Measurements from ENCODE around the gene ROR2.

ROR2 gene

GRCh38 chr9:91900797-91901177, 49.2 kb downstream of the ROR2 start:
- Histone ChIP-seq H3K9me3 (ENCODE audit: control insufficient read depth, insufficient read depth, low read length) (no peaks in the 10 kb centered on the region), H3K4me3 (ENCODE audit: low read length) (no peak overlapping the region), H3K27me3 (ENCODE audit: control insufficient read depth, insufficient read depth, low read length) (no peaks in the 10 kb centered on the region), H3K27ac (ENCODE audit: low read length) (no peak overlapping the region), H3K4me1 (ENCODE audit: control insufficient read depth, insufficient read depth, low read length) (peaks cover 8% of the 10 kb centered on the region; the same call in 1 of the 2 replicates), H3K36me3 (ENCODE audit: control insufficient read depth, insufficient read depth, low read length) (no peaks in the 10 kb centered on the region)
- no peak for DNase-seq (ENCODE audit: low read depth, low spot score)
- WGBS (ENCODE audit: insufficient coverage, insufficient read length): no CpG with 5 or more reads among the region's 3 CpGs

DNA sequence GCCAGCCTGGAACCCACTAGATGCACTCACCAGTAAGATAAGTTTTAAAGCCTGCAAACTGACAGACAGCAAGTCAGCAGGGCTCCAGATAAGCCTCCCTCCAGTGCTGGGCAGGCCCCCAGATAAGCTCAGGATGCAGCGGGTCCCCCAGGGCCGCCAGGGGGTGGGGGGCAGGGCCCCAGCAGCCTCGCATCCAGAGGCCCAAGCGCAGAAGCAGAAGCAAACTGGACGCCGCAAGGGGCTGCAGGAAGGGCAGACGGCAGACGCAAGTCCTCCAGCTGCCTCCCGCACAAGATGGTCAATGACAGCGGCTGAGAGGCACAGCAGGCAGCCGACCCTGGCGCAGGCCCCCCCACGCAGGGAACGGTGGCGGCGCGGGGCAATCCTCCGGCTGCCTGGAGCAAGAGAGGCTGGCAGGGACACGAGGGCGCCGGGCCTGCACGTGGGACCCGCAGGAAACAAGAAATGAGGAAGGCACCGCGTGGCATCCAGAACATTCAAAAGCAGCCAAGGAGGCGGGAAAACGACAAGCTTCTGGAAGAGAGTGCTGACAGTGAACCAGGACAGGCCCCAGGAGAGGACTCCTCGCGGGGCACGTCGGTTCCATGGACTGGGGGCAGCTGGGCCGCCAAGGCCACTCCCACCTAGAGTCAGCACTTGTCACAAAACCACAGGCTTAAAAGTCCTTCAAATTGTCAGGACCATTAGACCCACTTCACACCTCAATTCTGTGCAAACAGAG, 49.8 kb downstream of the ROR2 start:
- DNase-seq (ENCODE audit: low read depth, low spot score): no peak
- no peak overlapping the region for H3K27ac ChIP-seq (ENCODE audit: low read length)
- H3K4me3 ChIP-seq (ENCODE audit: low read length): no peak overlapping the region
- H3K27me3 ChIP-seq (ENCODE audit: control insufficient read depth, insufficient read depth, low read length): no peaks in the 10 kb centered on the region
- H3K4me1 ChIP-seq (ENCODE audit: control insufficient read depth, insufficient read depth, low read length): peaks cover 7% of the 10 kb centered on the region; the same call in 1 of the 2 replicates
- H3K9me3 ChIP-seq (ENCODE audit: control insufficient read depth, insufficient read depth, low read length): no peaks in the 10 kb centered on the region
- no peaks in the 10 kb centered on the region for H3K36me3 ChIP-seq (ENCODE audit: control insufficient read depth, insufficient read depth, low read length)
- no CpG with 5 or more reads among the region's 32 CpGs for WGBS (ENCODE audit: insufficient coverage, insufficient read length)

- Histone ChIP-seq H3K4me3 (ENCODE audit: low read length) (no peak overlapping the region), H3K36me3 (ENCODE audit: control insufficient read depth, insufficient read depth, low read length) (no peaks in the 10 kb centered on the region), H3K4me1 (ENCODE audit: control insufficient read depth, insufficient read depth, low read length) (peaks cover 7% of the 10 kb centered on the region; the same call in 1 of the 2 replicates), H3K27me3 (ENCODE audit: control insufficient read depth, insufficient read depth, low read length) (no peaks in the 10 kb centered on the region), H3K27ac (ENCODE audit: low read length) (no peak overlapping the region), H3K9me3 (ENCODE audit: control insufficient read depth, insufficient read depth, low read length) (no peaks in the 10 kb centered on the region)
- no CpG with 5 or more reads among the region's 9 CpGs for WGBS (ENCODE audit: insufficient coverage, insufficient read length)
- no peak for DNase-seq (ENCODE audit: low read depth, low spot score)
These were observed 50.4 kb downstream of the ROR2 start for GRCh38 chr9:91899594-91899993.

DNA sequence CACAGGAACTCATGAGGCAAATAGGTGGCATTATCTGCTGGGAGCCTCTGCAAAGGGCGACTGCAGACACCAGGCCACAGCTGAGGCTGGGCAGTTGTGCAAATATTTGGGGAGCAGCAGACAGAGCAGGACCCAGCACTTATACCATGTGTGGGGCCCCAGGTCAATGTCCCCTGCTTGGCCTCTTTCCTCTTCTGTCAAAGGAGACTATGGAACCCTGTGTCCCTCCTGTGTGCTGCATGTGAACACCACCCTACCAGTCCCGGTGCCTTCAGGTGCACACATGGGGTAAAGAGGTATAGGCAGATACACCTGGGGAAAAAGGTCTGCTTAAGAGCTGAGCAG, 50.8 kb downstream of the ROR2 start:
- no CpG with 5 or more reads among the region's 2 CpGs for WGBS (ENCODE audit: insufficient coverage, insufficient read length)
- H3K4me3 ChIP-seq (ENCODE audit: low read length): no peak overlapping the region

GRCh38 chr9:91898451-91899218, 51.4 kb downstream of the ROR2 start:
- WGBS (ENCODE audit: insufficient coverage, insufficient read length): no CpG with 5 or more reads among the region's 17 CpGs
- no peaks in the 10 kb centered on the region for H3K36me3 ChIP-seq (ENCODE audit: control insufficient read depth, insufficient read depth, low read length)
- H3K9me3 ChIP-seq (ENCODE audit: control insufficient read depth, insufficient read depth, low read length): no peaks in the 10 kb centered on the region
- H3K4me1 ChIP-seq (ENCODE audit: control insufficient read depth, insufficient read depth, low read length): peaks cover 7% of the 10 kb centered on the region; the same call in 1 of the 2 replicates
- DNase-seq (ENCODE audit: low read depth, low spot score): no peak
- no peaks in the 10 kb centered on the region for H3K27me3 ChIP-seq (ENCODE audit: control insufficient read depth, insufficient read depth, low read length)
- H3K27ac ChIP-seq (ENCODE audit: low read length): no peak overlapping the region
- no peak overlapping the region for H3K4me3 ChIP-seq (ENCODE audit: low read length)

More for the DNA sequence above, 50.8 kb downstream of the ROR2 start:
- Histone ChIP-seq H3K27ac (ENCODE audit: low read length) (no peak overlapping the region), H3K9me3 (ENCODE audit: control insufficient read depth, insufficient read depth, low read length) (no peaks in the 10 kb centered on the region), H3K27me3 (ENCODE audit: control insufficient read depth, insufficient read depth, low read length) (no peaks in the 10 kb centered on the region), H3K36me3 (ENCODE audit: control insufficient read depth, insufficient read depth, low read length) (no peaks in the 10 kb centered on the region), H3K4me1 (ENCODE audit: control insufficient read depth, insufficient read depth, low read length) (peaks cover 7% of the 10 kb centered on the region; the same call in 1 of the 2 replicates)
- DNase-seq (ENCODE audit: low read depth, low spot score): no peak

DNA sequence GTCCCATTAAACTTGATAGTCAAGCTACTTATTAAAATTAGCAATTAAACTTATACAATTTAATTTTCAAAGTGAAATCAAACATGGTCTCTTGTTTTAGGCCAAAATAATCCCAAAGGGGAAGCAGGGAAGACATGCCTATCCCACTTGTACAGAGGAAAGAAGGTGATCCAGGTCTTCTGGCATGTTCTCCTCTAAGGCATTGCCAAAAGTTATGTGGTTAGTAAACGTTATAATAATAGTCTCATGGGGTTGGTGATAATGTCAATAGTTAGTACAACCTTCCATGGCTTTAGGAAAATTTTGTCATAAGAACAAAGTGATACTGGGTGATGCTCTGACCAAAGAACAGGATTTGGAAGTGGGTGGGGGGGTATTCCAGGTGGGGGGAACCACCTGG, 52.8 kb downstream of the ROR2 start:
- Histone ChIP-seq H3K9me3 (ENCODE audit: control insufficient read depth, insufficient read depth, low read length) (no peaks in the 10 kb centered on the region), H3K27me3 (ENCODE audit: control insufficient read depth, insufficient read depth, low read length) (no peaks in the 10 kb centered on the region), H3K36me3 (ENCODE audit: control insufficient read depth, insufficient read depth, low read length) (no peaks in the 10 kb centered on the region), H3K27ac (ENCODE audit: low read length) (no peak overlapping the region), H3K4me1 (ENCODE audit: control insufficient read depth, insufficient read depth, low read length) (peaks cover 6% of the 10 kb centered on the region; the same call in 1 of the 2 replicates), H3K4me3 (ENCODE audit: low read length) (no peak overlapping the region)
- WGBS (ENCODE audit: insufficient coverage, insufficient read length): no CpG with 5 or more reads among the region's 1 CpG
- no peak for DNase-seq (ENCODE audit: low read depth, low spot score)

GRCh38 chr9:91896513-91897121, 53.4 kb downstream of the ROR2 start:
- Histone ChIP-seq H3K36me3 (ENCODE audit: control insufficient read depth, insufficient read depth, low read length) (no peaks in the 10 kb centered on the region), H3K4me1 (ENCODE audit: control insufficient read depth, insufficient read depth, low read length) (peaks cover 6% of the 10 kb centered on the region; the same call in 1 of the 2 replicates), H3K27ac (ENCODE audit: low read length) (no peak overlapping the region), H3K4me3 (ENCODE audit: low read length) (no peak overlapping the region), H3K9me3 (ENCODE audit: control insufficient read depth, insufficient read depth, low read length) (no peaks in the 10 kb centered on the region), H3K27me3 (ENCODE audit: control insufficient read depth, insufficient read depth, low read length) (no peaks in the 10 kb centered on the region)
- no CpG with 5 or more reads among the region's 11 CpGs for WGBS (ENCODE audit: insufficient coverage, insufficient read length)
- DNase-seq (ENCODE audit: low read depth, low spot score): no peak

GRCh38 chr9:91896097-91896496, 53.9 kb downstream of the ROR2 start:
- Histone ChIP-seq H3K9me3 (ENCODE audit: control insufficient read depth, insufficient read depth, low read length) (no peaks in the 10 kb centered on the region), H3K27ac (ENCODE audit: low read length) (no peak overlapping the region), H3K27me3 (ENCODE audit: control insufficient read depth, insufficient read depth, low read length) (no peaks in the 10 kb centered on the region), H3K36me3 (ENCODE audit: control insufficient read depth, insufficient read depth, low read length) (no peaks in the 10 kb centered on the region), H3K4me3 (ENCODE audit: low read length) (no peak overlapping the region), H3K4me1 (ENCODE audit: control insufficient read depth, insufficient read depth, low read length) (peaks cover 6% of the 10 kb centered on the region; the same call in 1 of the 2 replicates)
- no CpG with 5 or more reads among the region's 7 CpGs for WGBS (ENCODE audit: insufficient coverage, insufficient read length)
- no peak for DNase-seq (ENCODE audit: low read depth, low spot score)

DNA sequence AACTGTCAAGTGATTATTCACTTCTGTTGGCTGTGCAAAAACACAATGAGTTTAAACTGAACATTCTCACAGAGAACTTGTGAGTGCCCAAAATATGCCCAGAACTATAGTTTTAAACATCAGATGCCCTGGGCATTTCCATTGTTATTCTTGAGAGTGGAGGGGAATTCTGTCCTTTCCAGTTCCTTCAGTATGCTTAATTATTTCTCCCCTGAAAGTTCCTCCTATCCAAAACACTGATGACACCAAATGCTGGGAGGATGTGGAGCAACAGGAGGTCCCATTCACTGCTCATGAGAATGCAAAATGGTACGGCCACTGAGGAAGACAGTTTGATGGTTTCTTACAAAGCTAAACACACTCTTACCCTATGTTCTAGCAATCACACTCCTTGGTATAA, 55.5 kb downstream of the ROR2 start:
- no CpG with 5 or more reads among the region's 1 CpG for WGBS (ENCODE audit: insufficient coverage, insufficient read length)
- DNase-seq (ENCODE audit: low read depth, low spot score): no peak
- Histone ChIP-seq H3K9me3 (ENCODE audit: control insufficient read depth, insufficient read depth, low read length) (no peaks in the 10 kb centered on the region), H3K4me1 (ENCODE audit: control insufficient read depth, insufficient read depth, low read length) (peaks cover 1% of the 10 kb centered on the region; the same call in 1 of the 2 replicates), H3K36me3 (ENCODE audit: control insufficient read depth, insufficient read depth, low read length) (no peaks in the 10 kb centered on the region), H3K4me3 (ENCODE audit: low read length) (no peak overlapping the region), H3K27me3 (ENCODE audit: control insufficient read depth, insufficient read depth, low read length) (peaks cover 2% of the 10 kb centered on the region; the same call in 1 of the 2 replicates), H3K27ac (ENCODE audit: low read length) (no peak overlapping the region)

DNA sequence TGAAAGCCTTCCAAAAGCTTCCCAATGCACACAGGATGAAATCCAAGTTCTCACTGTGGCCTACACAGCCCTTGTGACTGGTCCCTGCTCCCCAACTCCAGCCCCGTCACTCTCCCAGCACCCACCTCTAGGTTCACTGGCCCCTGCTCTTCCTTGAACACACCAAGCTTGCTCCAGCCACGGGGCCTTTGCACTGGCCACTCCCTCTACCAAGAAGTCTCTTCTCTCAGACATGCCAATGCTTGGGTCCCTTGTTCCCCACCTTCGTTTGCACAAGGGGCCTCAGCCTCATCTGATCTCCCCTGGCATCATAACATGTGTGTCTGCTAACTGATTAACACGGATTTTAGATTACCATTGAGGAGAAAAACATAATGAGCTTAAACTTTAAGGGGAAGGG, 56.0 kb downstream of the ROR2 start:
- Histone ChIP-seq H3K9me3 (ENCODE audit: control insufficient read depth, insufficient read depth, low read length) (no peaks in the 10 kb centered on the region), H3K4me3 (ENCODE audit: low read length) (no peak overlapping the region), H3K36me3 (ENCODE audit: control insufficient read depth, insufficient read depth, low read length) (no peaks in the 10 kb centered on the region), H3K27ac (ENCODE audit: low read length) (no peak overlapping the region), H3K4me1 (ENCODE audit: control insufficient read depth, insufficient read depth, low read length) (no peaks in the 10 kb centered on the region), H3K27me3 (ENCODE audit: control insufficient read depth, insufficient read depth, low read length) (peaks cover 3% of the 10 kb centered on the region; the same call in 1 of the 2 replicates)
- DNase-seq (ENCODE audit: low read depth, low spot score): no peak
- no CpG with 5 or more reads among the region's 4 CpGs for WGBS (ENCODE audit: insufficient coverage, insufficient read length)

Measured in iPS DF 6.9 (cell line).